ENCODE measurements around the gene CLK2. TPM values are rescaled to one million over a fixed set of nuclear protein-coding genes. Genes with fewer than 3 reads are reported as not detected.

CLK2 gene
- total and polyA plus RNA-seq, 7 donors: 7.2 to 45.9 (median 23.2) TPM

GRCh38 chr1:155253797-155254196 is 19.5 kb downstream of the CLK2 start:
- Histone ChIP-seq H3K4me3 (peak overlapping the region in 2 of 4 donors; percentile 90), H3K36me3 (peaks cover 0 to 32% (median 5%) of the 10 kb centered on the region in 4 donors), H3K9me3 (no peaks in the 10 kb centered on the region), H3K27me3 (no peaks in the 10 kb centered on the region), H3K27ac (peak overlapping the region; percentile 92 to 97 (median 96)), H3K4me1 (peaks cover 0 to 41% (median 35%) of the 10 kb centered on the region in 4 donors)
- DNase-seq: no peak
- 83 to 84% methylated on average over 5 of the region's 5 CpGs for WGBS, 2 donors
- no peak for TF ChIP-seq POLR2AphosphoS5 (IDR thresholded peaks at IDR 0.05)
- no peak for TF ChIP-seq CTCF (IDR thresholded peaks at IDR 0.05)
- no peak for TF ChIP-seq EP300 (IDR thresholded peaks at IDR 0.05)
- no peak for TF ChIP-seq POLR2A (IDR thresholded peaks at IDR 0.05)
- intact Hi-C loops (cut with DNase I): loop anchor here (2.0 kb wide), 2 partner anchors 55 to 71 kb away; partner anchors contain the start of gene FDPS

GRCh38 chr1:155253208-155253607 is 20.1 kb downstream of the CLK2 start:
- Histone ChIP-seq H3K9me3 (no peaks in the 10 kb centered on the region), H3K27ac (peak overlapping the region; percentile 92 to 97 (median 96)), H3K4me3 (no peak overlapping the region), H3K27me3 (no peaks in the 10 kb centered on the region), H3K36me3 (peaks cover under 1 to 32% (median 3%) of the 10 kb centered on the region in 4 donors), H3K4me1 (peaks cover 0 to 41% (median 35%) of the 10 kb centered on the region in 4 donors)
- intact Hi-C loops (cut with DNase I): no loop called here
- DNase-seq: no peak
- TF ChIP-seq CTCF (IDR thresholded peaks at IDR 0.05) (no peak), EP300 (IDR thresholded peaks at IDR 0.05) (no peak), POLR2AphosphoS5 (IDR thresholded peaks at IDR 0.05) (no peak), POLR2A (IDR thresholded peaks at IDR 0.05) (no peak)
- WGBS, 2 donors: 88 to 93% methylated on average over 5 of the region's 5 CpGs

GRCh38 chr1:155251566-155251965 is 21.7 kb downstream of the CLK2 start:
- TF ChIP-seq EP300 (IDR thresholded peaks at IDR 0.05): no peak
- no peak for TF ChIP-seq POLR2AphosphoS5 (IDR thresholded peaks at IDR 0.05)
- no peak for TF ChIP-seq POLR2A (IDR thresholded peaks at IDR 0.05)
- Histone ChIP-seq H3K4me1 (peaks cover 0 to 41% (median 35%) of the 10 kb centered on the region in 4 donors), H3K4me3 (no peak overlapping the region), H3K27me3 (no peaks in the 10 kb centered on the region), H3K9me3 (no peaks in the 10 kb centered on the region), H3K27ac (peak overlapping the region in 3 of 4 donors; percentile 60 to 73 (median 69)), H3K36me3 (peaks cover 5 to 30% (median 10%) of the 10 kb centered on the region in 4 donors)
- DNase-seq: no peak
- intact Hi-C loops (cut with DNase I): loop anchor here (2.0 kb wide), 2 partner anchors 21 to 341 kb away; partner anchors contain the start of gene CLK2
- WGBS, 2 donors: 92 to 96% methylated on average over 7 of the region's 7 CpGs

- intact Hi-C loops (cut with DNase I): loop anchor here (2.0 kb wide), 2 partner anchors 22 to 342 kb away; partner anchors contain the start of gene CLK2
Measured at GRCh38 chr1:155250633-155251449, 22.5 kb downstream of the CLK2 start.

More at GRCh38 chr1:155250633-155251449, 22.5 kb downstream of the CLK2 start:
- H3K9me3 ChIP-seq: no peaks in the 10 kb centered on the region
- H3K4me1 ChIP-seq: peaks cover 0 to 36% (median 28%) of the 10 kb centered on the region in 4 donors
- WGBS, 2 donors: 18 to 20% methylated on average over 23 of the region's 23 CpGs
- DNase-seq: peak; percentile 96
- peaks cover 5 to 26% (median 10%) of the 10 kb centered on the region in 4 donors for H3K36me3 ChIP-seq
- peak overlapping the region; percentile 58 to 73 (median 64) for H3K27ac ChIP-seq
- peak overlapping the region in 2 of 4 donors; percentile 24 to 34 for H3K4me3 ChIP-seq
- no peaks in the 10 kb centered on the region for H3K27me3 ChIP-seq
- TF ChIP-seq POLR2A (IDR thresholded peaks at IDR 0.05): no peak
- no peak for TF ChIP-seq EP300 (IDR thresholded peaks at IDR 0.05)
- peak in 1 of 4 donors; percentile 33 for TF ChIP-seq POLR2AphosphoS5 (IDR thresholded peaks at IDR 0.05)
- peak; percentile 99 to 100 (median 100) for TF ChIP-seq CTCF (IDR thresholded peaks at IDR 0.05)
